ENCODE results near the gene ANXA2R.

ANXA2R gene

DNA sequence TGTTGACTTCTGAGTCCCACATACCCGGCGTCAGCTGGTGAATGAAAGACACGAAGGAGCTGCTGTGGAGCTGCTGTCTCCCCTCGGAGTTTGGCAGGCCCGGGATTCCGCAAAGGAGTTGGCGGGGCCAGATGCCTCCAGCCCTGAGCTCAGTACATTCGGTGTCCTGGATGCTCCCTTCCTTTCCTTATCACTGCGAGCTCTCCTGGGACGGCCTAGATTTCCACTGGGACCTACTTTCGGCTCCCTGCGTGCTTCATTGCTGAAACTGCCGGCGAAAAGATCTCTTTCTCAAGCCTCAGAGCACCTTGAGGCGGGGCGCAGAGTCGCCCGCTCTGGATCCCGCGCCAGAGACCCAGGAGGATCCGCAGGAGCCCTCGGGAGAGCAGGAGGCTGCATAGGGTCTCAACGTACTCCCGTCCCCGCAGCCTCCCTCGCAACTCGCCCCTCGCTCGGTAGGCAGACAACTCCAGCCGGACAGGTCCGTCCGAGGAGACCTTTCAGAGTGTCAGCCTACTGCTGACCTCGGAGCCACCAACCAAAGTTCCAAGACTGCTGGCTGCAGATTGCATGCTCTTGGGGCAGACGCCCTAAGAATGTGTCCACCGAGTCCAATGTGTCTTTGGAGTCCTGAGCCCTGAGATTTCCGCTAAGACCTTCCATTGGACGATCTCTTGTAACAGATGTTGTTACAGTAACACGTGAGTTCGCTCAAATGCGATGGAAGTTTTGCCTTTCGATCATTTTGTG, 6.1 kb downstream of the ANXA2R start:
- no peak for DNase-seq (ENCODE audit: low read depth, low spot score)

DNA sequence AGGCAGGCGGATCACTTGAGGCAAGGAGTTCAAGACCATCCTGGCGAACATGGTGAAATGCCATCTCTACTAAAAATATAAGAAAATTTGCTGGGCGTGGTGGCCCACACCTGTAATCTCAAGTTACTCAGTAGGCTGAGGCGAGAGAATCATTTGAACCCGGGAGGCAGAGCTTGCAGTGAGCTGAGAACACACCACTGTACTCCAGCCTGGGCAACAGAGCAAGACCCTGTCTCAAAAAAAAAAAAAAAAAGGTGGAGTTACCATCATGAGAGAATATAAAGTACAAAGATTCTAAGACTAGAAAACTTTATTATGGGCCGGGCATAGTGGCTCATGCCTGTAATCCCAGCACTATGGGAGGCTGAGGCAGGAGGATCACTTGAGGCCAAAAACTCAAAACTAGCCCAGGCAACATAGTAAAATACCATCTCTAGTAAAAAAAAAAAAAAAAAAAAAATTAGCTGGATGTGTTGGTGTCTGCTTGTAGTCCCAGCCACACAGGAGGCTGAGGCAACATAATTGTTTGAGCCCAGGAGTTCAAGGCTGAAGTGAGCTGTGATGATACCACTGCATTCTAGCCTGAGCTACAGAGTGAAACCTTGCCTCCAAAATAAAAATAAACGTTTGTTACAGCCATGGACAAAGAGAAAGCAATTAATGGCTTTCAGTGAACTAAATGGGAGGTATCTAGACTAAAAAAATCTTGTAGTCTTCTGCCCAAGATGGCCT, 12.9 kb downstream of the ANXA2R start:
- no peak for DNase-seq (ENCODE audit: low read depth, low spot score)

DNA sequence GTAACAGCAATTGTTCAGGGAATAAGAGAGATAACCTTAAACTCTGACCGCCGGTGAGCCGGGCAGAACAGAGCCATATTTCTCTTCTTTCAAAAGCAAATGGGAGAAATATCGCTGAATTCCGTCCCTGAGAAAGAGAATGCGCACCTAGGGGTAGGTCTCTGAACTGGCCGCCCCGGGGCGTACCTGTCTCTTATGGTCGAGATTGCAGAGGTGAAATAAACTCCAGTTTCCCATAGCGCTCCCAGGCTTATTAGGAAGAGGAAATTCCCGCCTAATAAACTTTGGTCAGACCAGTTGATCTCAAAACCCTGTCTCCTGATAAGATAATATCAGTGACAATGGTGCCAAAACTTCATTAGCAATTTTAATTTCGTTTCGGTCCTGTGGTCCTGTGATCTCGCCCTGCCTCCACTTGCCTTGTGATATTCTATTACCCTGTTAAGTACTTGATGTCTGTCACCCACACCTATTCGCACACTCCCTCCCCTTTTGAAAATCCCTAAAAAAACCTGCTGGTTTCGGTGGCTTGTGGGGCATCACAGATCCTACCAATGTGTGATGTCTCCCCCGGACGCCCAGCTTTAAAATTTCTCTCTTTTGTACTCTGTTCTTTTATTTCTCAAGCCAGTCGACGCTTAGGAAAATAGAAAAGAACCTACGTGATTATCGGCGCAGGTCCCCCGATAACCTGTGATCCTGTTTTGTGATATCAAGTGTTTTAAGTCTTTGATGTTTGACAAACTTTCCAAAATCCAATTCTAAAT, 14.8 kb downstream of the ANXA2R start:
- peak; percentile 36 for DNase-seq (ENCODE audit: low read depth, low spot score)

- DNase-seq (ENCODE audit: low read depth, low spot score): no peak
Measured at GRCh38 chr5:43024217-43024616, 15.9 kb downstream of the ANXA2R start.

DNA sequence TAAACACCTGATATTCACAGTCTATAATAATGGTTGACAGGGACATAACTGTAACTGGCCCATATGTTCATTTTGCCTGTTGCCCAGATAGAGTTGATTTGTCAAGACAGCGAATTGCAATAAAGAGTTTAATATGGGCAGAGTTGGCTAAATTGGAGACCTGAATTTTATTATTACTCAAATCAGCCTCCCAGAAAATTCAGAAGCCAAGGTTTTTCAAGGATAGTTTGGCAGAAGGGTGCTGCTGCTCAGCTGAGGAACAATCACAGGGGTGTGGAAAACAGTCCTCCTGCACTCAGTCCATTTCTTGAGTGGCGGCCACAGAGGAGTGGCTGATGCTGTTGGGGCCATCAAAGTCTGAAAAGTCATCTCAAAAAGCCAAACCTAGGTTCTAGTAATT, 19.0 kb downstream of the ANXA2R start:
- no peak for DNase-seq (ENCODE audit: low read depth, low spot score)

DNA sequence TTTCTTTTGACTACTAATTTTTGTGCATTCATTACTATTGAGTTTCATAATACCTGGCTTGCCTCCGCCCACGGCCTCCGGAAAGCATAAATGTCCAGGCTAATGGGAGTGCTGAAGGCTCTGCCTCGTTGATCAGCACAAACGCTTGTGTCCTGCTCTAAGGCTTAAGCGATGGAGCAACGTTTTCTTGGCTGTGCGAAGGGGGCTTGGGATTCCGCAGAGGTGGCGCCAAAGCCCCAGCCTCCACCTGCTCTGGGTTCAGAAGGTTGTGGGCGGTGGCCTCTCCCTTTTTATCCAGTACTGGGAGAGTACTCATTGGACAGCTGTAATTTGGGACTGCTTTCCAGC, 19.7 kb downstream of the ANXA2R start:
- DNase-seq (ENCODE audit: low read depth, low spot score): peak; percentile 46

GRCh38 chr5:43019614-43020398, 20.3 kb downstream of the ANXA2R start:
- peak; percentile 76 for DNase-seq (ENCODE audit: low read depth, low spot score)

DNA sequence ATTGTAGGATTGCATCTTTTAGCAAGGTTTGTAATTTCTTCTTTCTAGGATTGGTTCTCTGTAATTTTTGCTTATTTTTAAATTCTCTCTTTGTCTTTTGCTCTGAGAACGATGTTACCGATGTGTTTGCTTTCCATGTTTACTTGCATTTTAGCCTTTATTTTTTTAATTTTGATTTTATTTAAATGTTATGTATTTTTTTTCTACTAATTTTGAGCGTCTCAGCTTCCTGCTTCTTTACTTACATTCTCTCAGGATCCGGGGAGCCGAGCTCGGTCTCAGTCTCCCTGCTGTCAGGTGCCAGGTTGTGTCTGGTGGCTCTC, 20.9 kb downstream of the ANXA2R start:
- DNase-seq (ENCODE audit: low read depth, low spot score): no peak

GRCh38 chr5:43017428-43017815, 22.7 kb downstream of the ANXA2R start:
- peak; percentile 39 for DNase-seq (ENCODE audit: low read depth, low spot score)

DNA sequence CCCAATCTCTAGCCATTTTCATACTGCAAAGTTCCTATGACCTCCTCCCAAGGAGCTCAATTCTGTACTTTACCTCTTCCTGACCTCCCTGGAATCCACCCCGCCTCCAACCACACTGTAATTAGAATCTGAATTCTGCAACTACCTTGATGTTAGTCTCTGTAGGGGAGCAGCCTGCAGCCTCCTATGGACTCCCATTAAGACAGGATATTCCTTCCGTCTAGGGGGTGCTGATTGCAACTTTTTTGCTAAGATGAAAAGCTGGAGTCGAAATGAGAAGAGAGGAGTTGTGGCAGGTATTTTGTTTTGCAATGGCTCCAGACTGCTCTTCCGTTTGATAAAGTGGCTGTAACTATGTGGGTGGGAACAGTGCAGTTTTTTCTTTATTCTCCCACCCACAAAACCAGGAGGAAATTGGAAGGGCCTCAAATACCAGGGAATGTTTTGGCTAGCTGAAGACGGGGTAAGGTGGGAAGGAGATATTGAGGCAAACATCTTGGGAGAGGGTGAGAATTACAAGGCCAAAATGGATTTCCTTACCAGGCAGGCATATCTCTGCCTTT, 23.8 kb downstream of the ANXA2R start:
- no peak for DNase-seq (ENCODE audit: low read depth, low spot score)

GRCh38 chr5:43014522-43014921, 25.6 kb downstream of the ANXA2R start:
- no peak for DNase-seq (ENCODE audit: low read depth, low spot score)

GRCh38 chr5:43010935-43011315, 29.2 kb downstream of the ANXA2R start:
- DNase-seq (ENCODE audit: low read depth, low spot score): no peak

DNA sequence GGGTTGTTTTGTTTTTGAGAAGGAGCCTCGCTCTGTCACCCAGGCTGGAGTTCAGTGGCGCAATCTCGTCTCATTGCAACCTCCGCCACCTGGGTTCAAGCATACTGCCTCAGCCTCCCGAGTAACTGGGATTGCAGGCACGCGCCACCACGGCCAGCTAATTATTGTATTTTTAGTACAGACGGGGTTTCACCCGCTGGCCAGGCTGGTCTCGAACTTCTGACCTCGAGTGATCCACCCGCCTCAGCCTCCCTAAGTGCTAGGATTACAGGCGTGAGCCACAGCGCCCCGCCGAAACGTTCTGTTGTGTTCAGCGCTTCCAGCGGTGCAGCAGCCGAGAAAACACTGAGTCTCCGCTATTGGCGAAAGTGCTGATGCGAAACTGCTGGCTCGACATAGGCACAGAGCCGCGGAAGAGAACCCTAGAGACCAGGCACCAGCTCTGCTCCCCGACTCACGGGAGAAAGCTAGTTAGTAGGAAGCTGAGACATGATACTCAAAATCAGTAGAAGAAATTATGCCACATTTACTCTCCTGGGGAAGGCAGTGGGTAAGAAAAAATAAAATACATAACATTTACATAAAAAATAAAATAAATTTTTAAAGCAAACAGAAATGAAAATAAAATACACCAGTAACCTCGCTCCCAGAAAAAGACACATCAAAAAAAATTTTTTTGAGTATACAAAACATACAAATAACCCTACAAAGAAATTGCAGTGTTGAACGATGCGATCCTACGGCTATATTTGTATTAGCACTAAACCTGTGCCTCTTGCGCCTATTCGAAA, 31.6 kb downstream of the ANXA2R start:
- DNase-seq (ENCODE audit: low read depth, low spot score): peak; percentile 94

GRCh38 chr5:43007911-43008362, 32.2 kb downstream of the ANXA2R start:
- peak; percentile 88 for DNase-seq (ENCODE audit: low read depth, low spot score)

GRCh38 chr5:43007246-43007910, 32.7 kb downstream of the ANXA2R start:
- DNase-seq (ENCODE audit: low read depth, low spot score): peak; percentile 87

DNA sequence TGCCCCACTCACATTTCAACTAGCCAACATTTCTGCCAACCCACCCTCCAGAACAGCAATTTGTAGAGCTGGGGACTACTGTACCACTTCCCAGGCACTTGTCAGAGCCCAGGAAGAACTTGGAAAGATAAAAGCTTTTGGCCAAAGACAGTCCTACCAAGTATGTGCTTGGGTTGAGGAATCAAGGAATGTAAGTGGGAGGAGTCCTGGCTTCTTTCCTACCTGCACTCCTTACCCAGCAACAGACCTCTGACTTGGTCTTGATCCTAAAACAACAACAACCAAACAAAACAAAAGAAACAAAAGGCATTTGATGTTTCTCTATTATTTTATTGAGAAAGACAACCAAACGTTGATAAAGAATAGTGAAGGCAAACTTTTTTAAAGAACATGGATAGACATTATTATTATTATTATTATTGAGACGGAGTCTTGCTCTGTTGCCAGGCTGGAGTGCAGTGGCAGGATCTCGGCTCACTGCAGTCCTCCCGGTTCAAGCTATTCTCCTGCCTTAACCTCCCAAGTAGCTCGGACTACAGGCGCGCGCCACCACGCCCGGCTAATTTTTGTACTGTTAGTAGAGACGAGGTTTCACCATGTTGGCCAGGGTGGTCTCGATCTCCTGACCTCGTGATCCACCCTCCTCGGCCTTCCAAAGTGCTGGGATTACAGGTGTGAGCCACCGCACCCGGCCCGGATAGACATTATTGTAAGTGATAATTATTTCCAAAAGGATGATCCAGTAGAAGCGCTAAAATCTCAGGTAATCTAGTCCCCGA, 33.5 kb downstream of the ANXA2R start:
- DNase-seq (ENCODE audit: low read depth, low spot score): no peak

DNA sequence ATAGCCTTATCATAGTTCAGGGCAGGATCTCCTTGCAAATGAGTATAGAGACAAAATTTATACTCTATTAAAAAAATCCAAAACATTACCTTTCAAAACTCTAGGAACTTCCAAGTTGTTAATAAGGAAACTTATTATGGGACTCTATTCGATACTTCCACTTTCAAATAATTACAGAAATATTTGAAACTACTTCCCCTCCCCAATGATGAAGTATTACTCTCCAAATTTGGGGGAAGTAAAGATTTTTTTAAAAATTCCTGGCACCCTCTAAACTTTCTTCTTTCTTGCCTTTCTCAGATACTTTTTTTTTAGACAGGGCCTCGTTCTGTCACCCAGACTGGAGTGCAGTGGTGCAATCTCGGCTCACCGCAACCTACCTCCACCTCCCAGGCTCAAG, 35.1 kb downstream of the ANXA2R start:
- no peak for DNase-seq (ENCODE audit: low read depth, low spot score)

GRCh38 chr5:43001748-43002147, 38.4 kb downstream of the ANXA2R start:
- DNase-seq (ENCODE audit: low read depth, low spot score): no peak

DNA sequence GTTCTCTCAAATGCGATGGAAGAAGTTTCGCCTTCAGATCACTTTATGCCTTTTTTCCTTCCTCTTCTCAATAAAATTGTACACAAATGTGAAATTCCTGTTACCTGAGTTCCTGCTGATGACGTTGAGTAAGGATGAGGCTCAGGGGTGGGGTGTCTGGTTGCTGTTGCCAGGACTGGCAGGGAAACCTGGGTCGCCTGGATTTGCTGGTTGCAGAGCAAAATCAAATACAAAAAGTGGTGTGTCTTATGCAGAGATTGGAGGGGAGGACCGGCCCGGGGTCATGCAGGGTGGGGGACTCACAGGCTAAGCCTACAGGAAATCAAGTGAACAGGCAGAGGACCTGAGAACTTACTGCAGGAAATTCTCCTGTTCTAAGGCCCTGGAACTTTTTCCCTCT, 39.2 kb downstream of the ANXA2R start:
- no peak for DNase-seq (ENCODE audit: low read depth, low spot score)

Measured in ELF-1 (cell line).